ENCODE measurements around the gene SCRT2. TPM values are rescaled to one million over a fixed set of nuclear protein-coding genes. Genes with fewer than 3 reads are reported as not detected.

The SCRT2 gene
- total RNA-seq, 1 experiment from 2014 or later: not detected

- ChIA-PET CTCF (interaction anchor here (1.0 kb wide), 1 partner anchor 87 kb away, joined by 4 read pairs; no protein-coding TSS in a partner anchor), POLR2A (no interaction called here)
- intact Hi-C loops (cut with micrococcal nuclease; ENCODE audit: unreplicated experiment) (loop anchor here (2.0 kb wide), 1 partner anchor 77 kb away; no protein-coding TSS in a partner anchor), in situ Hi-C loops (cut with HindIII; ENCODE audit: low pct_unique_long_range_greater_than_20kb, low sequenced_read_pairs) (no loop called here)
- peaks cover 17% of the 10 kb centered on the region for H3K4me1 ChIP-seq (ENCODE audit: control insufficient read depth, insufficient read depth, low read length)
- BruUV-seq (replicated peaks): TSS peak; percentile 60
- no peaks in the 10 kb centered on the region for H3K27me3 ChIP-seq (ENCODE audit: control insufficient read depth, insufficient read depth, low read length)
- peak overlapping the region; percentile 77 for H3K27ac ChIP-seq (ENCODE audit: low read length)
- H3K4me3 ChIP-seq (ENCODE audit: low read depth in 2 of 2, low read length in 2 of 2): peak overlapping the region; percentile 83 to 97
- DNase-seq (ENCODE audit: low read depth, low spot score) (no peak), ATAC-seq (peak; percentile 1; the same call in 1 of the 2 replicates)
- peaks cover 5% of the 10 kb centered on the region; the same call in 1 of the 2 replicates for H3K36me3 ChIP-seq (ENCODE audit: control insufficient read depth, insufficient read depth, low read length)
- TF ChIP-seq POLR2AphosphoS5 (IDR thresholded peaks at IDR 0.05; ENCODE audit: low read depth, low read length) (no peak), REST (IDR thresholded peaks at IDR 0.05; ENCODE audit: insufficient read depth in 1 of 2, low read depth in 2 of 2, low read length in 1 of 2) (no peak), TCF7L2 (IDR thresholded peaks at IDR 0.05; ENCODE audit: low read depth, low read length) (no peak), SIN3A (IDR thresholded peaks at IDR 0.05; ENCODE audit: borderline replicate concordance, insufficient read depth, low read depth, low read length) (no peak), CTCF (IDR thresholded peaks at IDR 0.05) (no peak)
- peaks cover 5% of the 10 kb centered on the region; the same call in 1 of the 2 replicates for H3K9me3 ChIP-seq (ENCODE audit: control insufficient read depth, insufficient read depth, low read depth, low read length)
Observed at GRCh38 chr20:651713-652614, 23.6 kb downstream of the SCRT2 start.

GRCh38 chr20:650954-651353, 24.6 kb downstream of the SCRT2 start:
- Histone ChIP-seq H3K27ac (ENCODE audit: low read length) (no peak overlapping the region), H3K9me3 (ENCODE audit: control insufficient read depth, insufficient read depth, low read depth, low read length) (peaks cover 5% of the 10 kb centered on the region; the same call in 1 of the 2 replicates), H3K4me3 (ENCODE audit: low read depth in 2 of 2, low read length in 2 of 2) (no peak overlapping the region), H3K4me1 (ENCODE audit: control insufficient read depth, insufficient read depth, low read length) (peaks cover 21% of the 10 kb centered on the region), H3K36me3 (ENCODE audit: control insufficient read depth, insufficient read depth, low read length) (peaks cover 5% of the 10 kb centered on the region; the same call in 1 of the 2 replicates), H3K27me3 (ENCODE audit: control insufficient read depth, insufficient read depth, low read length) (no peaks in the 10 kb centered on the region)
- ChIA-PET POLR2A (interaction anchor here (0.5 kb wide), 1 partner anchor 133 kb away, joined by 4 read pairs; no protein-coding TSS in a partner anchor), CTCF (no interaction called here)
- DNase-seq (ENCODE audit: low read depth, low spot score): no peak
- in situ Hi-C loops (cut with HindIII; ENCODE audit: low pct_unique_long_range_greater_than_20kb, low sequenced_read_pairs) (no loop called here), intact Hi-C loops (cut with micrococcal nuclease; ENCODE audit: unreplicated experiment) (no loop called here)
- ATAC-seq: no peak
- peak; percentile 23; the same call in 1 of the 2 replicates for TF ChIP-seq CTCF (IDR thresholded peaks at IDR 0.05)
- no peak for TF ChIP-seq REST (IDR thresholded peaks at IDR 0.05; ENCODE audit: insufficient read depth in 1 of 2, low read depth in 2 of 2, low read length in 1 of 2)
- no peak for TF ChIP-seq SIN3A (IDR thresholded peaks at IDR 0.05; ENCODE audit: borderline replicate concordance, insufficient read depth, low read depth, low read length)
- TF ChIP-seq TCF7L2 (IDR thresholded peaks at IDR 0.05; ENCODE audit: low read depth, low read length): no peak
- BruUV-seq (replicated peaks): no TSS peak

Measured in Panc1 (cell line).